ENCODE results near the gene TFEB.

DNA sequence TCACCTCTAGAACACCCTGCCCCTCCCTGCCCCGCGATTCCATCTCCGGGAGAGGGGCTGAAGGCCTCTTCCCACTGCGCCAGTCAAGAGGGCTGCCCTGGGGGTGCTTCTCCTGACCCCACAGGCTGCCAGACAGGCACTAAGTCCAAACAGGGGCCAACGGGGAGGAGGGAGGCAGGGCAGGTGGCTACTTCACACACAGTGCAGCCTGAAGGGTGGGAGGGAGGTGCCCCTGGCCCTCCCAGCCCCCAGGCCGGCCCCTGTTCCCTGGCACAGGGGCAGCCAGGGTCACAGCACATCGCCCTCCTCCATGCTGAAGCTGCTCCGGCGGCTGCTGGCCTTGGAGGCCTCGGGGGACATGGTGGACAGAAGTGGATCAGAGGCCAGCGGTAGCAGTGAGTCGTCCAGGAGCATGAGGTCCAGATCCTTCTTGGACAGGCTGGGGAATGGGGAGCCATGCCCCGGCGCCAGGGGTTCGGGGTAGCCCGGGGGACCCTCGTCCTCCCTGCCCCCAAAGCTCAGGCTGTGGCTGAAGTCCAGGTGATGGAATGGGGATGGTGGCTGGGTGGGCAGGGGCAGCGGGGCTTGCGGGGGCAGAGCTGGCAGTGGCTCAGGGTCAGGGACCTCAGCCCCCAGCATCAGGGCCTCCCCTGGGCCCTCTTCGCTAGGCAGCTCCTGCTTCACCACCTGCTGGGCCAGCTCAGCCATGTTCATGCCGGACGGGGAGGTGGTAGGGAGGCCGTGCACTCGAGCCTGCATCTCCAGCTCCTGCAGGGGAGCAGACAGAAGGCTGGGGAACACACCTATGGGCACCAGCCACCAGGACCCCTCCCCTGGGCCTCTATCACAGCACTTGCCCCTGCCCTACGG, 50.9 kb downstream of the TFEB start:
- TF ChIP-seq, protein P1, sequence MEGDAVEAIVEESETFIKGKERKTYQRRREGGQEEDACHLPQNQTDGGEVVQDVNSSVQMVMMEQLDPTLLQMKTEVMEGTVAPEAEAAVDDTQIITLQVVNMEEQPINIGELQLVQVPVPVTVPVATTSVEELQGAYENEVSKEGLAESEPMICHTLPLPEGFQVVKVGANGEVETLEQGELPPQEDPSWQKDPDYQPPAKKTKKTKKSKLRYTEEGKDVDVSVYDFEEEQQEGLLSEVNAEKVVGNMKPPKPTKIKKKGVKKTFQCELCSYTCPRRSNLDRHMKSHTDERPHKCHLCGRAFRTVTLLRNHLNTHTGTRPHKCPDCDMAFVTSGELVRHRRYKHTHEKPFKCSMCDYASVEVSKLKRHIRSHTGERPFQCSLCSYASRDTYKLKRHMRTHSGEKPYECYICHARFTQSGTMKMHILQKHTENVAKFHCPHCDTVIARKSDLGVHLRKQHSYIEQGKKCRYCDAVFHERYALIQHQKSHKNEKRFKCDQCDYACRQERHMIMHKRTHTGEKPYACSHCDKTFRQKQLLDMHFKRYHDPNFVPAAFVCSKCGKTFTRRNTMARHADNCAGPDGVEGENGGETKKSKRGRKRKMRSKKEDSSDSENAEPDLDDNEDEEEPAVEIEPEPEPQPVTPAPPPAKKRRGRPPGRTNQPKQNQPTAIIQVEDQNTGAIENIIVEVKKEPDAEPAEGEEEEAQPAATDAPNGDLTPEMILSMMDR (IDR thresholded peaks at IDR 0.05), result no peak
- no peak for TF ChIP-seq POLR2A (IDR thresholded peaks at IDR 0.05)

Measured in Peyer's patch (tissue), 4 donors.